Activated CD4-positive, alpha-beta T cell treated with anti-CD3 and anti-CD28 coated beads, Interleukin-2, amount 50 U/mL, for 48 hours (primary cell): ENCODE data around the gene TMPRSS9.
"Not testable (repeated sequence)": the region's sequence is repeated elsewhere in the genome, so short reads cannot be mapped to it uniquely, and the experiment has no call there.

Source experiments
- DNase-seq, 2 experiments: peaks; one replicate each; pipeline ENCODE4 v3.0.0-alpha.2; 2020

Gene TMPRSS9

GRCh38 chr19:2342656-2343288, 17.3 kb upstream of the TMPRSS9 start:
- DNase-seq = no peak

- DNase-seq = no peak
Measured at GRCh38 chr19:2343289-2343982, 16.6 kb upstream of the TMPRSS9 start.

- no peak for DNase-seq
Measured at GRCh38 chr19:2344381-2344870, 15.6 kb upstream of the TMPRSS9 start.

GRCh38 chr19:2345076-2345475, 15.0 kb upstream of the TMPRSS9 start:
- DNase-seq = no peak

- DNase-seq = no peak
Measured at GRCh38 chr19:2345794-2346663, 14.0 kb upstream of the TMPRSS9 start.

- DNase-seq = not testable (repeated sequence)
Measured at GRCh38 chr19:2349818-2350217, 10.2 kb upstream of the TMPRSS9 start.

- DNase-seq = no peak
Measured at GRCh38 chr19:2350656-2351055, 9.4 kb upstream of the TMPRSS9 start.

GRCh38 chr19:2351591-2351990, 8.5 kb upstream of the TMPRSS9 start:
- DNase-seq = no peak

- DNase-seq = no peak
Measured at GRCh38 chr19:2352121-2352520, 7.9 kb upstream of the TMPRSS9 start.

GRCh38 chr19:2353159-2353886, 6.7 kb upstream of the TMPRSS9 start:
- no peak for DNase-seq

- DNase-seq = no peak
Measured at GRCh38 chr19:2353887-2354592, 6.0 kb upstream of the TMPRSS9 start.

- no peak for DNase-seq
Measured at GRCh38 chr19:2354670-2355069, 5.4 kb upstream of the TMPRSS9 start.

- DNase-seq = no peak
Measured at GRCh38 chr19:2355168-2356035, 4.7 kb upstream of the TMPRSS9 start.

GRCh38 chr19:2356036-2356646, 3.9 kb upstream of the TMPRSS9 start:
- DNase-seq = no peak

- no peak for DNase-seq
Measured at GRCh38 chr19:2357279-2358206, 2.5 kb upstream of the TMPRSS9 start.

GRCh38 chr19:2358548-2359173, 1.4 kb upstream of the TMPRSS9 start:
- DNase-seq = no peak

GRCh38 chr19:2360833-2361232, 768 bp downstream of the TMPRSS9 start:
- no peak for DNase-seq

- DNase-seq = no peak
Measured at GRCh38 chr19:2361246-2362045, 1.4 kb downstream of the TMPRSS9 start.
